ENCODE results near the gene EIF2A.

The EIF2A gene

GRCh38 chr3:150544041-150544440 is 2.5 kb upstream of the EIF2A start:
- Histone ChIP-seq H3K27me3 (ENCODE audit: insufficient read depth, poor library complexity, severe bottlenecking) (no peaks in the 10 kb centered on the region), H3K27ac (replicated peaks) (no peak overlapping the region), H3K4me3 (replicated peaks; ENCODE audit: insufficient read depth, low read length) (no peak overlapping the region)
- TF ChIP-seq, protein P1, sequence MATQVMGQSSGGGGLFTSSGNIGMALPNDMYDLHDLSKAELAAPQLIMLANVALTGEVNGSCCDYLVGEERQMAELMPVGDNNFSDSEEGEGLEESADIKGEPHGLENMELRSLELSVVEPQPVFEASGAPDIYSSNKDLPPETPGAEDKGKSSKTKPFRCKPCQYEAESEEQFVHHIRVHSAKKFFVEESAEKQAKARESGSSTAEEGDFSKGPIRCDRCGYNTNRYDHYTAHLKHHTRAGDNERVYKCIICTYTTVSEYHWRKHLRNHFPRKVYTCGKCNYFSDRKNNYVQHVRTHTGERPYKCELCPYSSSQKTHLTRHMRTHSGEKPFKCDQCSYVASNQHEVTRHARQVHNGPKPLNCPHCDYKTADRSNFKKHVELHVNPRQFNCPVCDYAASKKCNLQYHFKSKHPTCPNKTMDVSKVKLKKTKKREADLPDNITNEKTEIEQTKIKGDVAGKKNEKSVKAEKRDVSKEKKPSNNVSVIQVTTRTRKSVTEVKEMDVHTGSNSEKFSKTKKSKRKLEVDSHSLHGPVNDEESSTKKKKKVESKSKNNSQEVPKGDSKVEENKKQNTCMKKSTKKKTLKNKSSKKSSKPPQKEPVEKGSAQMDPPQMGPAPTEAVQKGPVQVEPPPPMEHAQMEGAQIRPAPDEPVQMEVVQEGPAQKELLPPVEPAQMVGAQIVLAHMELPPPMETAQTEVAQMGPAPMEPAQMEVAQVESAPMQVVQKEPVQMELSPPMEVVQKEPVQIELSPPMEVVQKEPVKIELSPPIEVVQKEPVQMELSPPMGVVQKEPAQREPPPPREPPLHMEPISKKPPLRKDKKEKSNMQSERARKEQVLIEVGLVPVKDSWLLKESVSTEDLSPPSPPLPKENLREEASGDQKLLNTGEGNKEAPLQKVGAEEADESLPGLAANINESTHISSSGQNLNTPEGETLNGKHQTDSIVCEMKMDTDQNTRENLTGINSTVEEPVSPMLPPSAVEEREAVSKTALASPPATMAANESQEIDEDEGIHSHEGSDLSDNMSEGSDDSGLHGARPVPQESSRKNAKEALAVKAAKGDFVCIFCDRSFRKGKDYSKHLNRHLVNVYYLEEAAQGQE (IDR thresholded peaks at IDR 0.05; ENCODE audit: insufficient replicate concordance, low read depth): no peak
- TF ChIP-seq SPI1 (IDR thresholded peaks at IDR 0.05; ENCODE audit: borderline replicate concordance, low read depth): no peak
- TF ChIP-seq CTCF (IDR thresholded peaks at IDR 0.05; ENCODE audit: insufficient read depth, low read length): no peak
- TF ChIP-seq GABPA (IDR thresholded peaks at IDR 0.05; ENCODE audit: low read depth): no peak
- TF ChIP-seq POLR2AphosphoS5 (IDR thresholded peaks at IDR 0.05; ENCODE audit: low read depth): no peak
- DNase-seq (ENCODE audit: low read depth in 1 of 2, low spot score in 1 of 2): no peak

GRCh38 chr3:150544726-150545125 is 1.9 kb upstream of the EIF2A start:
- H3K4me3 ChIP-seq (replicated peaks; ENCODE audit: insufficient read depth, low read length): peak overlapping the region; percentile 70
- no peaks in the 10 kb centered on the region for H3K27me3 ChIP-seq (ENCODE audit: insufficient read depth, poor library complexity, severe bottlenecking)
- TF ChIP-seq POLR2AphosphoS5 (IDR thresholded peaks at IDR 0.05; ENCODE audit: low read depth): no peak
- TF ChIP-seq SPI1 (IDR thresholded peaks at IDR 0.05; ENCODE audit: borderline replicate concordance, low read depth): no peak
- no peak for TF ChIP-seq CTCF (IDR thresholded peaks at IDR 0.05; ENCODE audit: insufficient read depth, low read length)
- DNase-seq (ENCODE audit: low read depth in 1 of 2, low spot score in 1 of 2): no peak
- H3K27ac ChIP-seq (replicated peaks): peak overlapping the region; percentile 96

DNA sequence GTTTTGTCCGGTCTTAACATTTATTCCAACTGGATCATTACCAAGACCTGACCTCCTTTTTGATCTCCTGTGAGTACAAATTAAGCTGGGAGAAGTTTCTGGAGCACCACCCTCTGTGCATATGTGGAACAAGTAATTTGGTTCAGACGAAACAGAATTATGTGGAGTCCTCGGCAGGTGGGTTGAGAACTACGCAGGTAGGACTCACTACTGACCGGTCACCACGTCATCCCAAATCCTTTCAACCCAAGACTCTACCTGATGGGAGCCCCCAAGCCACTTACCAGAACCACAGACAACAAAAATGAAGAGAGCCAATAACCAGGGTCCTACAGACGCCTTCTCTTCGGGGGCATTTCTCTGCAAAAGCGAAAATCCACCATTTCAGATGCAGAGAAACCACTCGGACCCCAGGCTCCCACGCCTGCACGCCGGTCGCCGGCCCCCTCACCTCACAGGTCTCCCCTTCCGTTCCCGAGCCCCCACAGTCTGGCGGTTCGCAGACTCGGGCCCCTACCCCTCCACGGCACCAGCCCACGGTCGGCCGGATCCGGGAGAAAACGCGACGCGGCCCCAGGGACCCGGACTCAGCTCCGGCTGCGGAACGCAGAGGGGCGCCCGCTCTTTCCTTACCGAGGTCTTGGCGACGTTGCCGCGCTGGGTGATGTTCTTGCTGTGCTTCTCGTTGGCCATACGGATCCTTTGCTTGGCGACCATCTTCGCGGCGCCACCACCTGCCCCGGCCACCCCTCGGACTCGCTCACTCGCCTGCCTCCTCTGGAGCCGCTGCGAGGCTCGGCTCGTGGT is 965 bp upstream of the EIF2A start:
- no peaks in the 10 kb centered on the region for H3K27me3 ChIP-seq (ENCODE audit: insufficient read depth, poor library complexity, severe bottlenecking)
- H3K4me3 ChIP-seq (replicated peaks; ENCODE audit: insufficient read depth, low read length): peak overlapping the region; percentile 70
- TF ChIP-seq, protein P1 (IDR thresholded peaks at IDR 0.05; ENCODE audit: insufficient replicate concordance, low read depth): no peak
- no peak for TF ChIP-seq SPI1 (IDR thresholded peaks at IDR 0.05; ENCODE audit: borderline replicate concordance, low read depth)
- TF ChIP-seq POLR2AphosphoS5 (IDR thresholded peaks at IDR 0.05; ENCODE audit: low read depth): no peak
- no peak for TF ChIP-seq CTCF (IDR thresholded peaks at IDR 0.05; ENCODE audit: insufficient read depth, low read length)
- no peak for TF ChIP-seq GABPA (IDR thresholded peaks at IDR 0.05; ENCODE audit: low read depth)
- H3K27ac ChIP-seq (replicated peaks): peak overlapping the region; percentile 96
- DNase-seq (ENCODE audit: low read depth in 1 of 2, low spot score in 1 of 2): no peak
